ENCODE measurements around the gene KLHDC9.

Gene KLHDC9

GRCh38 chr1:161138431-161138830 lies 40.3 kb downstream of the KLHDC9 start:
- TF ChIP-seq TSHZ2 (CRISPR knock-in tag; IDR thresholded peaks at IDR 0.05) (no peak), ZC3H10 (CRISPR knock-in tag; IDR thresholded peaks at IDR 0.05) (no peak), ZNF8 (CRISPR knock-in tag; IDR thresholded peaks at IDR 0.05) (no peak), ZNF565 (CRISPR knock-in tag; conservative IDR thresholded peaks at IDR 0.05; ENCODE audit: low read depth) (no peak), POU6F1 (CRISPR knock-in tag; IDR thresholded peaks at IDR 0.05; ENCODE audit: borderline replicate concordance, low read depth) (no peak), TCF4 (CRISPR knock-in tag; IDR thresholded peaks at IDR 0.05; ENCODE audit: borderline replicate concordance) (no peak), OSR1 (CRISPR knock-in tag; IDR thresholded peaks at IDR 0.05) (no peak), ISL1 (CRISPR knock-in tag; IDR thresholded peaks at IDR 0.05) (no peak), SNAI2 (CRISPR knock-in tag; IDR thresholded peaks at IDR 0.05) (no peak), ESRRG (CRISPR knock-in tag; IDR thresholded peaks at IDR 0.05) (no peak)
- TF ChIP-seq, protein P1, sequence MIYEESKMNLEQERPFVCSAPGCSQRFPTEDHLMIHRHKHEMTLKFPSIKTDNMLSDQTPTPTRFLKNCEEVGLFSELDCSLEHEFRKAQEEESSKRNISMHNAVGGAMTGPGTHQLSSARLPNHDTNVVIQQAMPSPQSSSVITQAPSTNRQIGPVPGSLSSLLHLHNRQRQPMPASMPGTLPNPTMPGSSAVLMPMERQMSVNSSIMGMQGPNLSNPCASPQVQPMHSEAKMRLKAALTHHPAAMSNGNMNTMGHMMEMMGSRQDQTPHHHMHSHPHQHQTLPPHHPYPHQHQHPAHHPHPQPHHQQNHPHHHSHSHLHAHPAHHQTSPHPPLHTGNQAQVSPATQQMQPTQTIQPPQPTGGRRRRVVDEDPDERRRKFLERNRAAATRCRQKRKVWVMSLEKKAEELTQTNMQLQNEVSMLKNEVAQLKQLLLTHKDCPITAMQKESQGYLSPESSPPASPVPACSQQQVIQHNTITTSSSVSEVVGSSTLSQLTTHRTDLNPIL (CRISPR knock-in tag; IDR thresholded peaks at IDR 0.05; ENCODE audit: low read depth): no peak
- no peak for ATAC-seq

- TF ChIP-seq CSDC2 (CRISPR knock-in tag; IDR thresholded peaks at IDR 0.05) (no peak), TCF4 (CRISPR knock-in tag; IDR thresholded peaks at IDR 0.05; ENCODE audit: borderline replicate concordance) (no peak), ZFP3 (CRISPR knock-in tag; IDR thresholded peaks at IDR 0.05) (no peak), SNAI2 (CRISPR knock-in tag; IDR thresholded peaks at IDR 0.05) (no peak), ESRRG (CRISPR knock-in tag; IDR thresholded peaks at IDR 0.05) (no peak), ZNF8 (CRISPR knock-in tag; IDR thresholded peaks at IDR 0.05) (no peak)
- TF ChIP-seq, protein P2, sequence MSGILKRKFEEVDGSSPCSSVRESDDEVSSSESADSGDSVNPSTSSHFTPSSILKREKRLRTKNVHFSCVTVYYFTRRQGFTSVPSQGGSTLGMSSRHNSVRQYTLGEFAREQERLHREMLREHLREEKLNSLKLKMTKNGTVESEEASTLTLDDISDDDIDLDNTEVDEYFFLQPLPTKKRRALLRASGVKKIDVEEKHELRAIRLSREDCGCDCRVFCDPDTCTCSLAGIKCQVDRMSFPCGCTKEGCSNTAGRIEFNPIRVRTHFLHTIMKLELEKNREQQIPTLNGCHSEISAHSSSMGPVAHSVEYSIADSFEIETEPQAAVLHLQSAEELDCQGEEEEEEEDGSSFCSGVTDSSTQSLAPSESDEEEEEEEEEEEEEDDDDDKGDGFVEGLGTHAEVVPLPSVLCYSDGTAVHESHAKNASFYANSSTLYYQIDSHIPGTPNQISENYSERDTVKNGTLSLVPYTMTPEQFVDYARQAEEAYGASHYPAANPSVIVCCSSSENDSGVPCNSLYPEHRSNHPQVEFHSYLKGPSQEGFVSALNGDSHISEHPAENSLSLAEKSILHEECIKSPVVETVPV (CRISPR knock-in tag; IDR thresholded peaks at IDR 0.05): no peak
- ATAC-seq: peak; percentile 90
Observed at GRCh38 chr1:161139766-161140165, 41.6 kb downstream of the KLHDC9 start.

DNA sequence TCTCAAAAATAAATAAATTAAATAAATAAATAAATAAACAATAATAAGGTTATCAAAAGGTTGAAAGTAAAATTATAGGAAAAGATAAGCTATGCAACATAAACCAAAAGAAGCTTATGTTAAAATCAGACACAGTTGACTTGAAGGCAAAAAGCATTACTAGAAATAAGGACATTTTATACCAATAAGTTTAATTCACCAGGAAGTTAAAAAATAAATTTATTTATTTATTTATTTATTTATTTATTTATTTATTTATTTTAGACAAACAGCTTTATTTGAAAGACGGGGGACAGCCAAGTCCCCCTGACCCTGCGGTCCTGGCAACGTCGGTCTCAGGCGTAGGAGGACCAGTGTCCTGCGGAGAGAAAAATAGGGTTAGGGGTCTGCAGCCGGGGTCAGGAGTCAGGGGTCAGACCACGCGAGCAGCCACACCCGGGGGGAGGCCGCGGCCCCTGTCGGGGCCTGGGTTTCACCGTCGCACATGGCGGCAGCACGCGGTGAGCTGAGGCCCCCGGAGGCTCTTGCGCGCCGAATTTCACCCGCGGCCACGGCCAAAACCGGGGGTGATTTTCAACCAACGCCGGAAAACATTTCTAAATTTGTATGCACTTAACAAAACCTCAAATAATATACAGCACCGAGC lies 42.7 kb downstream of the KLHDC9 start:
- no peak for ATAC-seq
- TF ChIP-seq TSHZ2 (CRISPR knock-in tag; IDR thresholded peaks at IDR 0.05): no peak
- no peak for TF ChIP-seq ZC3H10 (CRISPR knock-in tag; IDR thresholded peaks at IDR 0.05)
- TF ChIP-seq ZFP3 (CRISPR knock-in tag; IDR thresholded peaks at IDR 0.05): no peak
- TF ChIP-seq BACH2 (CRISPR knock-in tag; IDR thresholded peaks at IDR 0.05; ENCODE audit: borderline replicate concordance): no peak
- no peak for TF ChIP-seq PPARA (CRISPR knock-in tag; IDR thresholded peaks at IDR 0.05; ENCODE audit: borderline replicate concordance)
- no peak for TF ChIP-seq TOX (CRISPR knock-in tag; IDR thresholded peaks at IDR 0.05; ENCODE audit: borderline replicate concordance)
- TF ChIP-seq ZNF70 (CRISPR knock-in tag; IDR thresholded peaks at IDR 0.05): no peak
- no peak for TF ChIP-seq ESRRG (CRISPR knock-in tag; IDR thresholded peaks at IDR 0.05)
- TF ChIP-seq ZNF8 (CRISPR knock-in tag; IDR thresholded peaks at IDR 0.05): no peak
- no peak for TF ChIP-seq ARNTL (CRISPR knock-in tag; IDR thresholded peaks at IDR 0.05; ENCODE audit: borderline replicate concordance, low read depth)
- no peak for TF ChIP-seq ZFP30 (CRISPR knock-in tag; IDR thresholded peaks at IDR 0.05)

Measured in SK-N-SH treated with all-trans-retinoic acid at 6 μM for 48 hours (cell line).